DND-41 (cell line): Measurements from ENCODE around the gene ATF6.

ENCODE experiments used
- ATAC-seq: fragments of 200-7000 bp; cut with Tn5 transposase; 3 replicates; pipeline ENCODE4 v1.9.1; 2021; ENCODE audit warnings: low read depth; ENCODE audit not compliant: insufficient read depth
- DNase-seq: peaks from one replicate; pipeline ENCODE4 v3.0.0-alpha.2; 2020
- H2AFZ ChIP-seq: 2 replicates; pipeline ENCODE4 v1.6.0; 2012; ENCODE audit warnings: low read depth, low read length
- H3K27ac ChIP-seq: 2 replicates; pipeline ENCODE4 v1.5.1; 2012; ENCODE audit warnings: low read length, inconsistent platforms
- H3K27me3 ChIP-seq: fragments of 200-600 bp; sonication (generic); 2 replicates; pipeline ENCODE4 v1.6.0; 2012; ENCODE audit warnings: low read length, mild to moderate bottlenecking, inconsistent platforms; ENCODE audit not compliant: insufficient read depth, poor library complexity
- H3K36me3 ChIP-seq: 2 replicates; pipeline ENCODE4 v1.5.1; 2012; ENCODE audit warnings: low read length, inconsistent platforms; ENCODE audit not compliant: insufficient read depth
- H3K4me1 ChIP-seq: 2 replicates; pipeline ENCODE4 v1.5.1; 2012; ENCODE audit warnings: mild to moderate bottlenecking, low read length; ENCODE audit not compliant: insufficient read depth
- H3K4me2 ChIP-seq: 2 replicates; pipeline ENCODE4 v1.6.0; 2012; ENCODE audit warnings: mild to moderate bottlenecking, moderate library complexity, low read length, inconsistent platforms; ENCODE audit not compliant: insufficient read depth
- H3K4me3 ChIP-seq, 2 experiments: fragments of 200-600 bp in 1 of 2; shearing (Covaris generic) in 1 of 2; 2 replicates each; pipeline ENCODE4 v1.5.1; 2012 to 2016; ENCODE audit warnings: inconsistent platforms in 2 of 2, low read length in 2 of 2, mild to moderate bottlenecking in 2 of 2, low read depth in 1 of 2, moderate library complexity in 1 of 2
- H3K79me2 ChIP-seq: 2 replicates; pipeline ENCODE4 v1.6.0; 2012; ENCODE audit warnings: low read length, inconsistent platforms; ENCODE audit not compliant: insufficient read depth
- H3K9ac ChIP-seq: 2 replicates; pipeline ENCODE4 v1.6.0; 2012; ENCODE audit warnings: low read depth, mild to moderate bottlenecking, inconsistent platforms, low read length, moderate library complexity
- H3K9me3 ChIP-seq: 2 replicates; pipeline ENCODE4 v1.5.1; 2012; ENCODE audit warnings: low read length, moderate library complexity, mild to moderate bottlenecking, inconsistent platforms; ENCODE audit not compliant: insufficient read depth, severe bottlenecking
- H4K20me1 ChIP-seq: 2 replicates; pipeline ENCODE4 v1.6.0; 2012; ENCODE audit warnings: low read length; ENCODE audit not compliant: insufficient read depth
- EZH2 ChIP-seq: IDR thresholded peaks from 3 replicates; pipeline ENCODE4 v1.6.1; 2012; ENCODE audit warnings: borderline replicate concordance, low read depth, mild to moderate bottlenecking, moderate library complexity, low read length, inconsistent platforms; ENCODE audit not compliant: severe bottlenecking
- TF ChIP-seq, protein P1 (sequence below): IDR thresholded peaks from 2 replicates; pipeline ENCODE4 v1.5.1; 2012; ENCODE audit warnings: borderline replicate concordance, low read length, moderate library complexity, mild to moderate bottlenecking; ENCODE audit not compliant: poor library complexity, severe bottlenecking; ENCODE audit errors: extremely low read depth

The ATF6 gene

DNA sequence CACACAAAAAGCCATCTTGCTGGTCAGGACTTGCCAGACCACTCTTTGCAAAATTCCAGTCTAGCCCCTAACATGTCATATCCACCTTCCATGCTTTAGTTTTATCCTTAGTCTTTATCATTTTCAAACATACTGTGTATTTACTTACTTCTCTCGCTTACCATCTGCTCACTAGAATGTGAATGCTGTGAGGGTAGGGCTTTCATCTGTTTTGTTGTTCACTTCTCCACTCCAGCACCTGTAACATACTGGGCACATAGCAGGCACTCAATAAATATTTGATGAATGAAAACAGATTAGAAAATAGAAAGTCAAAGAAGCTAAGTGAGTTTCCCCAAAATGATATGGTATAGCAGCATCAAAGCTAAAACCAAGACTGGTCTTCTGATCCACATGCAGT, 177.6 kb downstream of the ATF6 start:
- no peak for DNase-seq
- Histone ChIP-seq H3K27ac (no peak overlapping the region), H3K79me2 (no peaks in the 10 kb centered on the region), H3K4me1 (no peaks in the 10 kb centered on the region), H3K36me3 (peaks cover 17% of the 10 kb centered on the region; the same call in 1 of the 2 replicates), H3K27me3 (no peaks in the 10 kb centered on the region), H3K4me2 (no peak overlapping the region), H3K4me3 (no peak overlapping the region), H4K20me1 (no peaks in the 10 kb centered on the region), H3K9ac (no peak overlapping the region), H3K9me3 (no peaks in the 10 kb centered on the region), H2AFZ (no peak overlapping the region)
- no peak for ATAC-seq
- no peak for TF ChIP-seq EZH2
- TF ChIP-seq, protein P1, sequence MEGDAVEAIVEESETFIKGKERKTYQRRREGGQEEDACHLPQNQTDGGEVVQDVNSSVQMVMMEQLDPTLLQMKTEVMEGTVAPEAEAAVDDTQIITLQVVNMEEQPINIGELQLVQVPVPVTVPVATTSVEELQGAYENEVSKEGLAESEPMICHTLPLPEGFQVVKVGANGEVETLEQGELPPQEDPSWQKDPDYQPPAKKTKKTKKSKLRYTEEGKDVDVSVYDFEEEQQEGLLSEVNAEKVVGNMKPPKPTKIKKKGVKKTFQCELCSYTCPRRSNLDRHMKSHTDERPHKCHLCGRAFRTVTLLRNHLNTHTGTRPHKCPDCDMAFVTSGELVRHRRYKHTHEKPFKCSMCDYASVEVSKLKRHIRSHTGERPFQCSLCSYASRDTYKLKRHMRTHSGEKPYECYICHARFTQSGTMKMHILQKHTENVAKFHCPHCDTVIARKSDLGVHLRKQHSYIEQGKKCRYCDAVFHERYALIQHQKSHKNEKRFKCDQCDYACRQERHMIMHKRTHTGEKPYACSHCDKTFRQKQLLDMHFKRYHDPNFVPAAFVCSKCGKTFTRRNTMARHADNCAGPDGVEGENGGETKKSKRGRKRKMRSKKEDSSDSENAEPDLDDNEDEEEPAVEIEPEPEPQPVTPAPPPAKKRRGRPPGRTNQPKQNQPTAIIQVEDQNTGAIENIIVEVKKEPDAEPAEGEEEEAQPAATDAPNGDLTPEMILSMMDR = no peak

DNA sequence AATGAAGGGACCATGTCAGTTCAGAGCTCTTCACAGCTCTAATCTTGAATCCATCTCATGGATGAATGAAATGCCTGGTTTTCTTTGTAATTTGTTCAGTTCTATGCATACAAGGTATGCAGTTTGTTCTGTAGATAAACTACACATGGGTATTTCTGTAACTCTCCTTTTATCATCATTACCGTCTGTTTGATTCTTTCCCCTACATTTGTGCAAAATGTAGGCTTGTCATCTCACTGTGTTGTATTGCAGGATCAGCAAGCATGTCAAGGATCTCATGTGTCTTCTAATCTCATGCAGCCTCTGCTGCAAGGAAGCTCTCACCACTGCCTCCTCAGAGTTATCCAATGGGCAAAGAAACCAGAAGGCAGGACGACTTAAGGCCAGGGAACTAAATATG, 178.3 kb downstream of the ATF6 start:
- Histone ChIP-seq H3K79me2 (no peaks in the 10 kb centered on the region), H3K4me1 (no peaks in the 10 kb centered on the region), H3K36me3 (peaks cover 17% of the 10 kb centered on the region; the same call in 1 of the 2 replicates), H3K9me3 (no peaks in the 10 kb centered on the region), H4K20me1 (no peaks in the 10 kb centered on the region), H3K9ac (no peak overlapping the region), H3K27me3 (no peaks in the 10 kb centered on the region), H3K27ac (no peak overlapping the region), H3K4me2 (no peak overlapping the region), H3K4me3 (no peak overlapping the region), H2AFZ (no peak overlapping the region)
- TF ChIP-seq, protein P1 = no peak
- TF ChIP-seq EZH2 = no peak
- no peak for DNase-seq
- no peak for ATAC-seq

- Histone ChIP-seq H3K4me1 (no peaks in the 10 kb centered on the region), H2AFZ (no peak overlapping the region), H3K9ac (no peak overlapping the region), H3K4me2 (no peak overlapping the region), H3K27ac (no peak overlapping the region), H3K36me3 (peaks cover 17% of the 10 kb centered on the region; the same call in 1 of the 2 replicates), H4K20me1 (no peaks in the 10 kb centered on the region), H3K79me2 (no peaks in the 10 kb centered on the region), H3K27me3 (no peaks in the 10 kb centered on the region), H3K9me3 (no peaks in the 10 kb centered on the region), H3K4me3 (no peak overlapping the region)
- DNase-seq = no peak
- no peak for ATAC-seq
- TF ChIP-seq EZH2 = no peak
- TF ChIP-seq, protein P1 = no peak
Observed at GRCh38 chr1:161945306-161946060, 179.4 kb downstream of the ATF6 start.
